GM19351 (cell line): ENCODE measurements around the gene COL9A3.
A peak's percentile ranks its signal among the peaks of the same experiment; 100 is the strongest.
"Not testable (repeated sequence)": the region's sequence is repeated elsewhere in the genome, so short reads cannot be mapped to it uniquely, and the experiment has no call there.

Experiments used
- ATAC-seq: cut with Tn5 transposase; IDR thresholded peaks from one replicate; pipeline ENCODE4 v1.9.1; 2021; ENCODE audit warnings: mild to moderate bottlenecking, moderate library complexity; ENCODE audit not compliant: unreplicated experiment

COL9A3 gene

GRCh38 chr20:62852841-62853240, 36.0 kb downstream of the COL9A3 start:
- no peak for ATAC-seq

DNA sequence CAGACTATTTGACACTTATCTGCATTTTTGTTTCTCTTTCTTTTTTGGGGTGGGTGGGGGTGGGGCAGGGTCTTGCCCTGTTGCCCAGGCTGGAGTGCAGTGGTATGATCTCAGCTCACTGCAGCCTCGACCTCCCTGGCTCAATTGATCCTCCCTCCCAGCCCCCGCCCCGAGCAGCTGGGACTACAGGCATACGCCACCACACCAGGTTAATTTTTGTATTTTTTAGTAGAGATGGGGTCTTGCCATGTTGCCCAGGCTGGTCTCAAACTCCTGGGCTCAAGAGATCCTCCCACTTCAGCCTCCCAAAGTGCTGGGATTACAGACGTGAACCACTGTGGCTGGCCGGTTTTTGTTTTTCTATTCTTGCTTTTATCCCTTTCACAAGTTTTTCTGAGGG, 36.5 kb downstream of the COL9A3 start:
- ATAC-seq, result not testable (repeated sequence)

- no peak for ATAC-seq
Measured at GRCh38 chr20:62854121-62854520, 37.3 kb downstream of the COL9A3 start.

DNA sequence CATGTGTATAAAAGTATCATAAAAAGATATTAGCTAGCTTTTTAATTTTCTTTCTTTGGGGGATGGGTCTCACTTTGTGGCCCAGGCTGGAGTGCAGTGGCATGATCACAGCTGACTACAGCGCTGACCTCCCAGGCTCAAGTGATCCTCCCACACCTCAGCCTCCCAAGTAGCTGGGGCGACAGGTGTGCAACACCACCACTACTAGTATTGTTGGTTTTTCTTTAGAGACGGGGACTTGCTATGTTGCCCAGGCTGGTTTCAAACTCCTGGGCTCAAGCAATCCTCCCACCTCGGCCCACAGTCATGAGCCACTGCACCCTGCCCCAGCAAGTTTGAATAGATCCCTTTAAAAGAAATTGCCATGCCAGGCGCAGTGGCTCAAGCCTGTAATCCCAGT, 38.3 kb downstream of the COL9A3 start:
- ATAC-seq, result no peak

- no peak for ATAC-seq
Measured at GRCh38 chr20:62856931-62857619, 40.2 kb downstream of the COL9A3 start.

DNA sequence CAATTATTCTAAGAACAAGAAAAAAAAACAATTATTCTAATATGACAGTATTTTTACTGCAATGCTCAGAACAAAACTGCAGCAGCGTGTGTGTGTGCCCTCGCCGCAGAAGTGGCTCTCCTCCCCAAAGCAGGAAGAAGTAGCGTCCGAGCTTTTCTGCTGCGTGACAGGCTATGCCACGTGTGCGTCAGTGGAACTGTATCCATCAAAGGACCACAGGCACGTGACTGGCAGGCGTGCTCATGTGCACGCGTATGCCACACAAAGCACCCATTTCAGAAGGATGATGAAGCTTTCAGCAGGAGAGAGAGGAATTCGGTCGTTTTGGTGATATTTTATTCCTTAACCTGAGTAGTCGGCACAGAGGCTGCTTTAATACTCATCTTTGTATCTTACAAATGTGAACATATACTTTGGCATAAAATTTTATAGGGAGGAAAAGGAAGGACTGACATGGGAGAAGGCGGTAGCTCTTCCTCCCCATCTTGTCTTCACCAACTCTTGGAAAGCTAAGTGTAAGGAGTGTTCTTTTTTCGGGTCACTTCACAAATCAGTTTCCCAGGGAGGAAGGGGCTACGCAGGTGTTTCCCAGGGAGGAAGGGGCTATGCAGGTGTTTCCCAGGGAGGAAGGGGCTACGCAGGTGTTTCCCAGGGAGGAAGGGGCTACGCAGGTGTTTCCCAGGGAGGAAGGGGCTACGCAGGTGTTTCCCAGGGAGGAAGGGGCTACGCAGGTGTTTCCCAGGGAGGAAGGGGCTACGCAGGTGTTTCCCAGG, 41.4 kb downstream of the COL9A3 start:
- ATAC-seq, result no peak

DNA sequence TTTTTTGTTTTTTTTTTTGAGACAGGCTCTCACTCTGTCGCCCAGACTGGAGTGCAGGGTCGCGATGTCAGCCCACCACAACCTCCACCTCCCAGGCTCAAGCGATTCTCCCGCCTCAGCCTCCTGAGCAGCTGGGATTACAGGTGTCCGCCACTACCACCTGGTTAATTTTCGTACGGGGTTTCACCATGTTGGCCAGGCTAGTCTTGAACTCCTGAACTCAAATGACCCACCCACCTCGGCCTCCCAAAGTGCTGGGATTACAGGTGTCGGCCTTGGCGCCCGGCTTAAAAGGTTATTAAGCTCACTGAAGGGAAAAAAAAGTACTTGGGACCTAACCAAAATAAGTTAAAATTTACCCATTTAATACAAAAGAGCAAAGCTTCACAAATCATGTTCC, 42.9 kb downstream of the COL9A3 start:
- no peak for ATAC-seq

- ATAC-seq, result no peak
Measured at GRCh38 chr20:62860391-62860923, 43.6 kb downstream of the COL9A3 start.

- peak; percentile 40 for ATAC-seq
Measured at GRCh38 chr20:62860924-62861691, 44.3 kb downstream of the COL9A3 start.

GRCh38 chr20:62861726-62862336, 45.0 kb downstream of the COL9A3 start, which contains the start of gene TCFL5:
TSS of gene TCFL5 (minus strand) at chr20:62861822. CDS start at chr20:62861670, 152 bp downstream.
- peak; percentile 67 for ATAC-seq

DNA sequence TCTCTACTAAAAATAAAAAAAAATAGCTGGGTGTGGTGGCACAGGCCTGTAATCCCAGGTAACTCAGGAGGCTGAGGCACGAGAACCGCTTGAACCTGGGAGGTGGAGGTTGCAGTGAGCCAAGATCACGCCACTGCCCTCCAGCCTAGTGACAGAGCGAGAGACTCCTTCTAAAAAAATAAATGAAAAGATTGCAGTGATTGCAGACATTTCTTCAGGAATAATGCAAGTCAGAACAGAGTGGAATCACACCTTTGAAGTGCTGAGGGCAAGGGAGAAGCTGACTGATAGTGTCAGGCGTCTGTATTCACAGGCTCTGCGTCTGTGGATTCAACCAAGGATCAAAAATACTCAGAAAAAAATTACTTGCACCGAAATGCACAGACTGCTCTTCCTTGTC, 47.4 kb downstream of the COL9A3 start:
- ATAC-seq, result no peak

DNA sequence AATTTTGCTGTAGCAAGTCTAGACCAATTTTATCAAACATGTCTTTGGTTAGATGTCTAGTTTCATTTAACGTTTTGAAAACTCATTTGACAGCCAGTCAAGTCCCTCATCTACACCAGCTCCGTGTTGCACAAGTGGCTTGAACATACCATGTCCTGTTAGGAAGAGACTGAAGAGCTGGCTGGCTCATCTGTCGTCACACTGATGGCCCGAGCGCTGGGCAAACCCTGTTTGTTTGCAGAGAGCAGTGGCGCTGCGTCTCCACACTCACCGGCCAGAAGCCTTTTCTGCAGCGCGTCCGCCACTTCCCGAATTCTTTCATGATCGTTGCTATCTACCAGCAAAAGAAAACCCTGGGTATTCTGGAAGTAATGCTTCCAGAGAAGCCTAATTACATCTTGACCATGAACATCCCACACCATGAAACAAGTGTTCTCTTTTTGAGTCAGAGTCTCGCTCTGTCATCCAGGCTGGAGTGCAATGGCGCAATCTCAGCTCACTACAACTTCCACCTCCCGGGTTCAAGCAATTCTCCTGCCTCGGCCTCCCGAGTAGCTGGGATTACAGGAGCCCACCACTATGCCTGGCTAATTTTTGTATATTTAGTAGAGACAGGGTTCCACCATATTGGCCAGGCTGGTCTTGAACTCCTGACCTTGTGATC, 55.5 kb downstream of the COL9A3 start:
- ATAC-seq, result no peak

DNA sequence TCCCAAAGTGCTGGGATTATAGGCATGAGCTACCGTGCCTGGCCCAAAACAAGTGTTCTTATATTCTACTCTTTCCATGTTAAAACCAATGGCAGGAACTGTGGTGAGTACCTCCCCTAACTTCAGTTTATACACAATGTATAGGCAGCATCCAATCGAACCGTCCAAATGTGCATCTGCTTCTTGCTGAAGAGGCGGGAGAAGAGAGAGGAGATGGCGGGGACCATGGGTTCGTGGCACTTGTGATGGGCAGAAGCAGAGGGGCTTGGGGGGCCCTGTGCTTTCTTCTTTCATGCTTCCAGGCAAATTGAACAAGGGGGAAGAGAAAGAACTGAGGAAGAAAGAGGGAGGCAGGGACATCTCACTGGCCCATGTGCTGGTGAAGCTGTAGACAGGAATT, 56.0 kb downstream of the COL9A3 start:
- no peak for ATAC-seq

DNA sequence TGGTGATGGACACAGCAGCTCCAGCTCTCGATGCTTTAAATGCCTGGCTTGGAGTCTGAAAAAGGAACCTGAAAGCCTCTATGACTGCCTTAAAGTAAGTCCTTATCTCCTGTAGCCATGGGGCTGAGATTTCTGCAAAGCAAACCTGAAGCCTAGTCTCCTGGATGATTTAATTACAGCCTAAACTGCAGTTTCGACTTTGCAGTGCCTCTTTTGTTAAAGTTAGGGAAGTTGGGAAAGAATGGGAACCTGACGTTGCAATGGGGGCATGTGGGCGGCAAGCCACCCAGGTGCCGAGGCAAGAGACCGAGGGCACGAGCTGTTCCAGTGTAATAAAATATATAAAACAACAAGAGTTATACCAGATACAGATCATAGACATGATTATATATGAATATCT, 56.4 kb downstream of the COL9A3 start:
- no peak for ATAC-seq

DNA sequence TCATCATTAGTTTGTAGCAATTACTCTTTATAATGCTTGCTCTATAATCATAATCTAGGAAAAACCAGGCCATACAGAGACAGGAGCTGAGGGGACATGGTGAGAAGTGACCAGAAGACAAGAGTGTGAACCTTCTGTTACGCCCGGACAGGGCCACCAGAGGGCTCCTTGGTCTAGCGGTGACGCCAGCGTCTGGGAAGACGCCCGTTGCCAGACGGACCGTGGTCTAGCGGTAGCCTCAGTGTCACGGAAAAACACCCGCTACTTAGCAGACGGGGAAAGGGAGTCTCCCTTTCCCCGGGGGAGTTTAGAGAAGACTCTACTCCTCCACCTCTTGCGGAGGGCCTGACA, 56.8 kb downstream of the COL9A3 start:
- ATAC-seq, result not testable (repeated sequence)

- no peak for ATAC-seq
Measured at GRCh38 chr20:62874964-62875344, 58.1 kb downstream of the COL9A3 start.

DNA sequence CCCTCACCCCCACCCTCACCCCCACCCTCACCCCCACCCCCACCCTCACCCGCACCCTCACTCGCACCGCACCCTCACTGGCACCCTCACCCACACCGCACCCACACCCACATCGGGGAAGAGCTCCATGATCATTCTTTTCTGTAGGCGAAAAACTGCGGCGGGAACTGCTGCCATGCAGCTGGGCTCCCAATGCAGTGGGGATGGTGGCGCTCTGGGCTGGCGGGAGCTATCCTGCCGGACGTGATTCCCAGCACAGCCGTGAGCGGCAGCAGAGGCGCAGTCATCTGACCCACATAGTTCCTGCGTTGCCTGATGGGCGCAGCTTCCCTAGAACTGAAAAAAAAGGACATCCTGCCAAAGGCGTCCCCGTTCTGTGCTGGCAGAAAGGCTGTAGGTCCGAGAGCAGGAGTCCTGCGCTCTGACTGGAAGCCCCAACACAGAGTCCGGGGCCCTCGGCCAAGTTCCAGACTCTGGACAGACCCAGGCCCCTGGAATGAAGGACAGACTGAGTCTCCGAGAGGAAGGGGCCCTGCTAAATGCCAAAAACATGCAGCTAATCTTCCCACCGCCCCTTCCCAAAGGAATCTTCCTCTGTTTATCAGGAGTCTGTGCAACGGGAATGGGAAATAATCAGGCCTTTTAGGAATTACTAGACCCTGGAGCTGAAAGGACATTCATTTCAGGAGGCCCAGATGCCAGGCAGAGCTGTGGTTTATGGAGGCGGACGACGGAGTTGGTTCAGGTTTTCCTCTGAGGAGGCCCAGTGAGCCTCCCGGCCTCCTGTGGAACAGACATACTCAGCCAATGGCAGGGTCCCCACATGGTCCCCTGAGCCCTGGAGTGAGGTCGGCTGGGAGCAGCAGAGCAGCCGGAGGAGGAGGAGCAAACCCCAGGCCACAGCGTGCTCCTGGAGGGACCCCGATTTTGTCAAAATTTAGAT, 58.8 kb downstream of the COL9A3 start:
- ATAC-seq, result no peak

DNA sequence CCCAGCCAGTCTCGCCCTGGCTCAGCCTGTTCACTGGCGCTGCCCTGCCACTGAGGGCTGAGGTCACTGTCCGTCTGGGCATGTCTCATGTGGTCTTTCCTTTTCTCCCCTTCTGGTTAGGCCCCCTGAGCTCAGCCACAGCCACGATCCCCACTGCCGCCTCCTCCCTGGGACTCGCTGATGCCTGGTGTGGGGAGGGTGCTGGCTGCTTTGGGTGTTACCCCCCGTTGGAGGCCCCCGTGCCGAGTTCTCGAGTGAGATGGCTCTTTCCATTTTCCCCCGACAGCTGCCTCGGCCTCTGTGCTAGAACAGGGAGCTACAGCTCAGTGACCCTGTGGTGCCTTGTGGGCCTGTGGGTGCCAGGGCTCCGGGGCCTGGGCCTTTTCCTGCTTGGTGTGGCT, 59.7 kb downstream of the COL9A3 start:
- ATAC-seq, result no peak
